Body of pancreas (tissue), 4 donors: ENCODE data around the gene TNP2. TPM values are rescaled to one million over a fixed set of nuclear protein-coding genes. Genes with fewer than 3 reads are reported as not detected.

Experiments used
- ATAC-seq: fragments of 150-250 bp; one replicate; pipeline ENCODE4 v1.9.1; 2016
- DNase-seq, 4 donors: peaks; one replicate each; pipeline ENCODE4 v3.0.0-alpha.2; 2019
- H3K27ac ChIP-seq, 4 donors: fragments of 200-600 bp; sonication (generic); 1 replicate in 3 of 4; 2 replicates in 1 of 4; pipeline versions ENCODE4 v1.5.1 to v1.6.1; 2016 to 2019; ENCODE audit warnings: mild to moderate bottlenecking in 1 of 4, mixed read lengths in 1 of 4, moderate library complexity in 1 of 4
- H3K27me3 ChIP-seq, 2 donors: fragments of 200-600 bp; sonication (generic); one replicate each; pipeline ENCODE4 v1.6.0; 2016; ENCODE audit warnings: mild to moderate bottlenecking in 1 of 2
- H3K36me3 ChIP-seq, 2 donors: fragments of 200-600 bp; sonication (generic); replicated peaks in 1 of 2; 2 replicates each; pipeline ENCODE4 v1.5.1; 2016; ENCODE audit warnings: low read depth in 2 of 2; ENCODE audit not compliant: insufficient read depth in 1 of 2
- H3K4me1 ChIP-seq: fragments of 200-600 bp; sonication (generic); one replicate; pipeline ENCODE4 v1.6.0; 2016
- H3K4me3 ChIP-seq, 2 donors: fragments of 200-600 bp; sonication (generic); 1 replicate in 1 of 2; 2 replicates in 1 of 2; pipeline ENCODE4 v1.5.1; 2016 to 2019
- H3K9me3 ChIP-seq, 3 donors: fragments of 200-600 bp; sonication (generic); 1 replicate in 2 of 3; 2 replicates in 1 of 3; pipeline ENCODE4 v1.5.1; 2016
- POLR2A ChIP-seq, 3 donors: fragments of 450-650 bp; IDR thresholded peaks; one replicate each; pipeline ENCODE4 v1.6.1; 2016; ENCODE audit warnings: antibody characterized with exemption in 3 of 3, mild to moderate bottlenecking in 2 of 3
- WGBS, 2 donors: methylation state at CpG; one replicate each; pipeline ENCODE4 v1.1.5; 2017; 5-methylcytosine and 5-hydroxymethylcytosine counted together
- intact Hi-C: fragments of 100-400 bp; cut with DNase I; formaldehyde crosslinking; loops from one replicate; pipeline ENCODE4 v1.15.1; 2023
- total RNA-seq, 2 donors: library from RNA; depleted of rRNA; stranded (reverse); fragments of >200 nt; gene quantifications; one replicate each; pipeline ENCODE4 v1.1.0, GENCODE V29; 2016
- TF ChIP-seq, protein P1 (sequence below), 7 experiments: fragments of 450-650 bp in 4 of 7; fragments of 200-600 bp in 3 of 7; sonication (generic) in 3 of 7; IDR thresholded peaks; one replicate each; pipeline ENCODE4 v1.5.1; 2016 to 2019; ENCODE audit warnings: antibody characterized with exemption in 7 of 7

TNP2 gene
- total RNA-seq, 2 donors from 2014 or later: not detected

DNA sequence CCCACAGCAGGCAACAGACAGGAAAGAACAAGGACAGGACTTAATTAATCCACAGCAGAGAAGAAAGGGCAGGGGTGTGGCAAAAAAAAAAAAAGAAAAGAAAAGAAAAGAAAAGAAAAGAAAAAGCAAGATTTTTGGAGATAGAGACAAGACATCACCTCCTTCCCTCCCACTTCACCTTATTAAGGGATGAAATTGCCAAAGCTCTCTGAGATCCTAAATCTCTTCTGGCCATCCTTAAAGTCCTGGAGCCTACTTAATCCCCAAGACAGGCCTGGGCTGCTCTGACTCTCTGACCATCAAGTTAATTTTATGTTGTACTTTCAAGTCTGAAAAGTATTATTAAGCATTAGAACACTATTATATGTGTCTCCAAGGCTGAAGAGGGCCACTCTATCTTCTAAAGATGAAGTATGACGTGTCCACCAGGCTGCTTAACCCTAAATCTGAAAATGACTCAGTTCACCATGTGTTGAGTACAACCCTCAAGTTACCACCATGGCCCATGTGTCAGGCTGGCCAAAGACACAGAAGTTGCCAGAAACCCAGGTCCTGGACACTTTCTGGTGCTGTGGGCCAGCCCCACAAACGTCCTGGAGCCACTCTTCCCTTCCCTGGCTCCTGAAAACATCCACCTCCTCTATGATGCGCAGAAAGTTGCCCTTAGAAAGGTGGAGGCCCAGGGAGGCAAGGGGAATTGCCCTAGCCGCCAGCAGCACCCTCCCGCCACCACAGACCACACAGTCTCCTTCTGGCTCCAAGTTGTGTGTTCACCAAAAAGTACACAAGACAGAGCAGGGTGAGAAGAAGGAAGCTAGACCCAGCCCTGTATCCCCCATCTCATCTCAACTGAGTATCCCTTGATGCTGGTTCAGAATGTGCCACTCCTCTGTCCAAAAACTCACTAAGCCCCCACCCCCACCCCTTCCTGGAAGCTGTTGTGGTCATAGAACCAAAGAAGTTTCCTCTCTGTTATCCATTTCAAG is 15.8 kb downstream of the TNP2 start:
- no peak overlapping the region for H3K4me3 ChIP-seq
- H3K27ac ChIP-seq: no peak overlapping the region
- intact Hi-C loops: no loop called here
- no peaks in the 10 kb centered on the region for H3K9me3 ChIP-seq
- DNase-seq (no peak), ATAC-seq (no peak)
- no peaks in the 10 kb centered on the region for H3K36me3 ChIP-seq
- peaks cover 21% of the 10 kb centered on the region for H3K4me1 ChIP-seq
- 74 to 82% methylated on average over 5 of the region's 5 CpGs for WGBS, 2 donors
- no peaks in the 10 kb centered on the region for H3K27me3 ChIP-seq
- no peak for TF ChIP-seq POLR2A (IDR thresholded peaks at IDR 0.05)
- TF ChIP-seq, protein P1, sequence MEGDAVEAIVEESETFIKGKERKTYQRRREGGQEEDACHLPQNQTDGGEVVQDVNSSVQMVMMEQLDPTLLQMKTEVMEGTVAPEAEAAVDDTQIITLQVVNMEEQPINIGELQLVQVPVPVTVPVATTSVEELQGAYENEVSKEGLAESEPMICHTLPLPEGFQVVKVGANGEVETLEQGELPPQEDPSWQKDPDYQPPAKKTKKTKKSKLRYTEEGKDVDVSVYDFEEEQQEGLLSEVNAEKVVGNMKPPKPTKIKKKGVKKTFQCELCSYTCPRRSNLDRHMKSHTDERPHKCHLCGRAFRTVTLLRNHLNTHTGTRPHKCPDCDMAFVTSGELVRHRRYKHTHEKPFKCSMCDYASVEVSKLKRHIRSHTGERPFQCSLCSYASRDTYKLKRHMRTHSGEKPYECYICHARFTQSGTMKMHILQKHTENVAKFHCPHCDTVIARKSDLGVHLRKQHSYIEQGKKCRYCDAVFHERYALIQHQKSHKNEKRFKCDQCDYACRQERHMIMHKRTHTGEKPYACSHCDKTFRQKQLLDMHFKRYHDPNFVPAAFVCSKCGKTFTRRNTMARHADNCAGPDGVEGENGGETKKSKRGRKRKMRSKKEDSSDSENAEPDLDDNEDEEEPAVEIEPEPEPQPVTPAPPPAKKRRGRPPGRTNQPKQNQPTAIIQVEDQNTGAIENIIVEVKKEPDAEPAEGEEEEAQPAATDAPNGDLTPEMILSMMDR (IDR thresholded peaks at IDR 0.05): no peak

DNA sequence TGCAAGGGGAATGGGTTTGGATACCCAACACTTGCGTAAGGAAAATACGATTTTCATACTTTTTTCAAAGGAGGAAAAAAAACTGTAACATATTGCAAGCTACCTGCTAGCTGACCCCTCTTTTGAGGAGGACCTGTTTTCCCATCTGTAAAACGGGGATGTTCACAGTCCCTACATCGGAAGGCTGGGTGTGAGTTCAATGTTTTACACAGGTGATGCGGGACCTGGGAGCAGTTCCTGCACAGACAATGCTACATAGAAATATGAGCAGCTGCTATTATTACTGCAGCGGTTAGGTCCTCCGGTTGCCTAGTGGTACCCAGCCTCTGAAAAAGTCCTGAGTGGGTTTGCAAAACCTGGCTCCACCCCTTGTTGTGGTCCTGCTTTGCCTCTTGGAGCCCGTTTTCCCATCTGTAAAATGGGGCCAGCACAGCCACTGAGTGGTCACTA is 16.6 kb downstream of the TNP2 start:
- Histone ChIP-seq H3K4me3 (no peak overlapping the region), H3K9me3 (no peaks in the 10 kb centered on the region), H3K4me1 (peaks cover 19% of the 10 kb centered on the region), H3K27ac (no peak overlapping the region), H3K36me3 (no peaks in the 10 kb centered on the region), H3K27me3 (no peaks in the 10 kb centered on the region)
- intact Hi-C loops: no loop called here
- no peak for DNase-seq
- no peak for TF ChIP-seq POLR2A (IDR thresholded peaks at IDR 0.05)
- TF ChIP-seq, protein P1 (IDR thresholded peaks at IDR 0.05): no peak
- WGBS, 2 donors: 84 to 89% methylated on average over 8 of the region's 8 CpGs
- ATAC-seq: no peak

DNA sequence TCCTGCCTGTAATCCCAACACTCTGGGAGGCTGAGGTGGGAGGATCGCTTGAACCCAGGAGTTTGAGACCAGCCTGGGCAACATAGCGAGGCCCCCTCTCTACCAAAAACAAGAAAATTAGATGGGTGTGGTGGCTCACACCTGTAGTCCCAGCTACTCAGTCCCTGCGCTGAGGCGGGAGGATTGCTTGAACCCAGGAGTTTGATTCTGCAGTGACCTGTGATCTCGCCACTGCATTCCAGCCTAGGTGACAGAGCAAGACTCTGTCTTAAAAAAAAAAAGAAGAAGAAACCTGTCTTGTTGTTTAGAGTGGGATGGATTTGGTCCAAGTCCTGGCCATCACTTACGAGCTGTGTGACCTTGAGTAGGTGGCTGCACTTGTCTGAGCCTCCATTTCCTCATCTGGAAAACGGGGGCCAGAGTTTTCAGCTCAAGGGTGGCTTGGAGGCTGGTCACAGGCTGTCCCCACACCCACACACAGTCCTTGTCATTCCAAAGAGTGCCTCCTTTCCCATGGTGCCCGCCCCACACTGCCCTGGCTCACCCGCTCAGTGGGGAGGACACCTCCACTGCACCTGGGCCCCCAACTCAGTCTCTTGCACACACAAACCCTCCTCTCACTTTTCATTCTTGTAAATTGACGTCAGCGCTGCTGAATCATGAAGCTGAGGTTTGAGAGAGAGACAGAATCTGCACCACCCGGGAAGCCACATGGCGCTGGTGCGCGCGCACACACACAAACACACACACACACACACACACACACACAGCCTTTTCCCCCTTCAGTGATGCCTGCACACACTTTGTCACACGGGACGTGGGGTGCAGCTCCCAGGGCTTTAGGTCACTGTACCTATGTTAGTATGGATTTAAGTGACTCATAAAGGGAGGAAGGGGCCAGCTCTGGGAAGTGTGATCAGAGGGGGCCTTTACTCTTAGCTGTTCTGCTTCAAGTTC is 17.3 kb downstream of the TNP2 start:
- intact Hi-C loops: no loop called here
- H3K9me3 ChIP-seq: no peaks in the 10 kb centered on the region
- no peak overlapping the region for H3K27ac ChIP-seq
- DNase-seq: peak in 1 of 4 donors; percentile 35
- TF ChIP-seq POLR2A (IDR thresholded peaks at IDR 0.05): no peak
- TF ChIP-seq, protein P1 (IDR thresholded peaks at IDR 0.05): no peak
- no peak overlapping the region for H3K4me3 ChIP-seq
- WGBS, 2 donors: 79 to 83% methylated on average over 14 to 18 of the region's 18 CpGs
- H3K27me3 ChIP-seq: no peaks in the 10 kb centered on the region
- H3K4me1 ChIP-seq: peaks cover 12% of the 10 kb centered on the region
- no peaks in the 10 kb centered on the region for H3K36me3 ChIP-seq
- ATAC-seq: no peak

DNA sequence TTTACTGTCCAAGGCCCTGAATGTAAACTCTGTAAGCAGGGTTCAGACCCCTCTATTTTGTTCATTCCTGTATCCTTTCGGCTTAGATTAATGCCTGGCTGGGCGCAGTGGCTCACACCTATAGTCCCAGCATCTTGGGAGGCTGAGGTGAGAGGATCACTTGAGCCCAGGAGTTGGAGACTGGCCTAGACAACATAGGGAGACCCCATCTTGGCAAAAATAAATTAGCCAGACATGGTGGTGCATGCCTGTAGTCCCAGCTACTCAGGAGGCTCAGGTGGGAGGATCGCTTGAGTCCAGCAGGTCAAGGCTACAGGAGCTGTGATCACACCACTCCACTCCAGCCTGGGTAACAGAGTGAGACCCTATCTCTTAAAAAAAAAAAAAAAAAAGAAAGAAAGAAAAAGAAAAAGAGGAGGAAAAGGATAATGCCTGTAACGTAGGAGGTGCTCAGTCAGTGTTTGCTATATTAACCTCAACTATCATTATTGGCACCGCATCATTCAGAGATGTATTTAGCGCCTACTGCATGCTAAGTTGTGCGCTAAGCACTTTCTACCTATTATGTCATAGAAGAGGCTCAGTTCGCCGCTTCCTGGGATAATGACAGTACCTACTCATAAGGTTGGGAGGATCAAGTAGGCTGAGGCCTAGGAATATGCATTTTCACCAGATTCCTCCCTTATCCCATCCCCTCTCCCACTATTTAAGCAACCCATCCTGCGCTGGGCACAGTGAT is 18.2 kb downstream of the TNP2 start:
- WGBS, 2 donors: 88 to 94% methylated on average over 10 of the region's 10 CpGs
- intact Hi-C loops: no loop called here

More for the DNA sequence above, 18.2 kb downstream of the TNP2 start:
- H3K27ac ChIP-seq: no peak overlapping the region
- no peaks in the 10 kb centered on the region for H3K36me3 ChIP-seq
- no peak for DNase-seq
- no peak overlapping the region for H3K4me3 ChIP-seq
- ATAC-seq: no peak
- H3K4me1 ChIP-seq: peaks cover 10% of the 10 kb centered on the region
- no peaks in the 10 kb centered on the region for H3K27me3 ChIP-seq
- TF ChIP-seq POLR2A (IDR thresholded peaks at IDR 0.05): no peak
- TF ChIP-seq, protein P1 (IDR thresholded peaks at IDR 0.05): no peak
- H3K9me3 ChIP-seq: no peaks in the 10 kb centered on the region
